Activated CD4-positive, alpha-beta T cell treated with anti-CD3 and anti-CD28 coated beads, Interleukin-2, amount 50 U/mL, for 24 hours (primary cell): ENCODE results near the gene NUMB.

Experiments used
- DNase-seq, 2 donors: peaks; one replicate each; pipeline ENCODE4 v3.0.0-alpha.2; 2020; ENCODE audit warnings: low read depth in 1 of 2, low spot score in 1 of 2

Gene NUMB

DNA sequence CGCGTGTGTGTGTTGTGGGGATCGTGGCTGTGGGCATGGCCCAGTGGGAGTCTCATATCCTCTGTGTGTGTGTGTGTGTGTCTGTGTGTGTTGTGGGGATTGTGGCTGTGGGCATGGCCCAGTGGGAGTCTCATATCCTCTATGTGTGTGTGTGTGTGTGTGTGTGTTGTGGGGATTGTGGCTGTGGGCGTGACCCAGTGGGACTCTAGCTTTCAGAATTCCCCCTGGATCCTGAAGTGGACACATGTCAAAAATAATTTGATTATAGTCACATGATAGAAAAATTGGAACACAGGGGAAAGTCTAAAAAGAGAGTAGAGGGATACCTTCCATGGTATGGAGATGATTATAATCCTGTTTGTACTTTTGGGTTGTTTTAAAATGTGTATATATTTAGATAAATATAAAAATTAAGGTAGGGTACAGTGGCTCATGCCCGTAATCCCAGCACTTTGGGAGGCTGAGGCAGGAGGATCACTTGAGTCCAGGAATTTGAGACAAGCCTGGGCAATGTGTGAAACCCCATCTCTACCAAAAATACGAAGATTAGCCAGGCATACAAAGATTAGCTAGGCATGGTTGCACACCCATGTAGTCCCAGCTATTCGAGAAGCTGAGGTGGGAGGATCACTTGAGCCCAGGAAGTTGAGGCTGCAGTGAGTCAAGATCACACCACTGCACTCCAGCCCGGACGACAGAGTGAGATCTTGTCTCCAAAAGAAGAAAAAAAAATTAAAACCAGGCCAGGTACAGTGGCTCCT is 210.1 kb downstream of the NUMB start:
- no peak for DNase-seq

DNA sequence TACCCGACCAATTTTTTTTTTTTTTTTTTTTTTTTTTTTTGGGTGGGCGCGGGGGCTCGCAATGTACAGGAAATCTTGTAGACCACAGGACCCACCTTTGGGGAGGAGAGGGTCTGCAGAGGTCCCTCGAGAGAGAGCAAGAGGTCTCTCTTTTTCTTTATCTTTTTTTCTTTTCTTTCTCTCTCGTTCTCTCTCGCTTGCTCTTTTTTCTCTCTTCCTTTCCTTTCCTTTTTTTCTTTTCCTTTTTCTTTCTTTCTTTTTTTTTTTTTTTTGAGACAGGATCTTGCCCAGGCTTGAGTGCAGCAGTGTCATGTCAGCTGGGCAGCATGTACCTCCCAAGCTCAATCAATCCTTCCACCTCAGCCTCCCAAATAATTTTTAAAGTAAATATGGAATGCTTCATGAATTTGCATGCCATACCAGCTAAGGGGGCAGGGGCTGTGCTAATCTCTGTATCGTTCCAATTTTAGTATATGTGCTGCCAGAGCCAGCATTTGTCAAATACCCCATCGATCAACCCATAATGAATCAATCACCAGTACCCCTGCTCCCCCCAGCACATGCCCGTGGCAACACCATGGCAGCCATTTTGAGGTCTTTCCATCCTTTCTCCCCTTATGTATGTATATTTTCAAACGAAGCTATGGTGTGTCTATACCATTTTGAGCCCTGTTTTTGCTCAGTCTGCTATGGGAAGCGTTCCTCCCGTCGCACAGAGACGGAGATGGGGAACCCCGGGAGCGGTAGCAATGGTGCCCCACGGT is 211.8 kb downstream of the NUMB start:
- DNase-seq, result no peak

DNA sequence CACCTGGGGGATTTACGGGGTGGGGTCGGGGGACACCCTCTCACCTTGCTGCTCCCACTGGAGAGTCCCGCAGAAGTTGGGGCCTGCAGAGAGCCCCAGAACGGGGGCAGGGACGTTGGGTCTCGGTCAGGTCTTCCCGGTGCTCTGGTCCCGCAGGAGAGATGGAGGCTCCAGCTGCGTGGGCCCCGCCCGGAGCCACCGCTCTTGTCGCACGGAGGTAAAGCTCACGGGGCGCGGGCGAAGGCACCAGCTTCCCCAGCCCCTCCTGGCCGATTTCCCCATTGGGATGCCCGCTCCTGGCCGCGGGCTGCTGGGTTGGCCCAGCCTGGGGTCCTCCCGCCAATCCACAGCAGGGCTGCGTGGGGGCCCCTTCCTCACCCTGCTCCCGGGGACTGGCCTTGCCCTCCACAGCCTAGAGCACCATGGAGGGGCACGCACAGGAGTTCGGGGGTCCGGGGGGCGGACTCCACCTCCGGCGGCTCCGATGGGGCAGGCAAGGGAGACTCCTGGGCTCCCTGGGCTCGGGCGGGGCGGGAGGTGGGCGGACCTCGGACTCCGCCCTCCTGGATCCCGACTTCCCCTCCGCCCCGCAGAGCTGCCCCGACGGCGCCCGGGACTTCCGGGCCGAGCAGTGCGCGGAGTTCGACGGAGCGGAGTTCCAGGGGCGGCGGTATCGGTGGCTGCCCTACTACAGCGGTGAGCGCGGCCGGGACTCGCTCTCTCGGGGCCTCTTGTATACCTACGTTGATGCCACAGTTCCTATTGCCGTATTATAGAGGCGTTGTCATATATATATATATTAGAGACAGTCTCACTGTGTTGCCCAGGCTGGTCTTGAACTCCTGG is 212.6 kb downstream of the NUMB start:
- DNase-seq, result peak in 1 of 2 donors; percentile 30

DNA sequence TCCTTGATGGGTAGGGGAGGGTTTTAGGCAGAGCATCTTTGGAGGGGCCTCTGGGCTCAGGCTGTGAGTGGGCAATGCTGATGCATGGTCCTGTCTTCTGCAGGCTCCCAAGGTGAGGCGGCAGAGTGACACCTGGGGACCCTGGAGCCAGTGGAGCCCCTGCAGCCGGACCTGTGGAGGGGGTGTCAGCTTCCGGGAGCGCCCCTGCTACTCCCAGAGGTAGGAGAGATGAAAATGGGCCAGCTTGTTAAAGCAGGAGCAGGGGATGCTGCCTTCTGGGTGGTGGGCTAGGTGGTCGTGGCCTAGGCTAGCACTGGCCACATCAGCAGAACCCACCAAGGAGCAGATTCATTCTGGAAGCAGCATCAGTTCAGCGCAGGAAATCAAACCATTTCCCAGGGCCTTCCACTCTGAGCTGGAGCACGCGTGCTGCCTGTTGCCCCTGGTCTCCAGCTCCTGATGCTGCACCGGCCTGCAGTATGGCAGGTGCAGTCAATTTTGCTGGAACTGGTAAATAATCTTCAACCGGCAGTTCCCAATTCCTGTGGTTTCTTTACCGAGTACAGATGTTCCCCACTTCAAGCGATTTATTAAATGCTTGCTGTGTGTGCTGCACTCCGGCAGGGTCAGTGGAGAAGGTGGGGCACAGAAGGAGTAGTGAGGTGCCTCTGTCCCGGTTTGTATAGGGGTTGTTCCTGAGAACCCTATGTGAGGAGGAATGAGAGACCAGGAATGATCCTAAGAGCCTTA is 213.6 kb downstream of the NUMB start:
- DNase-seq, result no peak

DNA sequence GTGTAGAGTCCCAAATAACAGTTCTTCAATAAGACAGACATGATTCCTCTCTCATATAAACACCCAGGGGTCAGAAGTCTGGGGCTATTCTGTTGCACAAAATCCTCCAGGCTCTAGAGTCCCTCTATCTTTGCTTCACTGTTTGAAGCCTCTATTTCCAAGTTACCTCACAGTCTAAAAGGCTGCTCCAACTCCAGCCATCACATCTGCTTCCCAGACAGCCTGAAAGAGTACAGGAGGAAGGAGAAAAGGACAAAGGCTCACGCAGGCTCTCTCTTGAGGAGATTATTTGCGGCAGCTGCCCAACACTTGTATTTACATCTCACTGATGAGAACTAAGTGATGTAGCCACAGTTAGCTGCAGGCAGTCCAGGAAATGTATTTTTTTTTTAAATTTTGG is 214.6 kb downstream of the NUMB start:
- no peak for DNase-seq

DNA sequence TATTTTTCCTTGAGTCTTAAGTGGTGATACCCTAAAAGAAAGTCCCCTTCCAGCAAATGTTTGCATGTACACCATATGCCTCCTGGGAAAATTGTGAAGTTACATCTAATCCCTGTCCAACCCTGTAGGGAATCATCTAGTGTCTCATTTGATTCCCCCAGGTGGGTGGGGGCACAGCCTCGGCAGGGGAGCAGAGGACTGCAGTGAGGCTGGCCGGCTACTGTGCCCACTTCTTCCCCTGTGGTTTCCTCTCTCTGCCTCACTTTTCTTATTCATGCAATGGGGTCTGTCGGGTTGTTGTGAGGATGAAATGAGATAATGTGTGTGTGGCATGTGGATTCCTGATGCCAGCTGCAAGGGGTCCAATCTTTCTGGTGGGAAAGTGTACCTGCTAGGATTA is 215.0 kb downstream of the NUMB start:
- DNase-seq, result no peak

DNA sequence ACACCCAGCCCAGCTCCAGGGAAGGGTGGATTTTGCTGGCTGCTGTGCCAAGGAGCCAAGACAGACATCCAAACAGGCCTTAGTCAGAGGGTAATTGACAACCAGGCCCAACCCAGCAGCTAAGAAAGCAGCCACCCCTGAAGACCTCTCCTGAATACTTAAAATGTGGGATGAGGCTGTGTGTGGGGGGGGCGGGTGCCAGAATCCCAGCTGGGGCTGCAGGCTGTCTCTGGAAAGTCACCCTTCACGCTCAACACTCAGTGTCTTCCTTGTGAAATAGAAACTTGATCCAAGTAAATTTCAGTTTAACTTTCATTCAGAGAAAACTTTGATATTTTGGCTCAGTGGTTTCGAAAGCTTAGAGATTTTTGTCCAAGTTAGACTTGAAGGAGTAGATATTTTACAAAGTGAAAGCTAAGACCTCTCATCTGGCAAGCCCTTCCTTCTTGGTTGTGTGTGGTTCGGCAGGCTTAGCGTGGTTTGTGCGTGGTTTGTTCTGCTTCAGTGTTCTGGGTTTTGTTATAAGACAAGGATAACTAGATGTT is 215.9 kb downstream of the NUMB start:
- DNase-seq, result no peak

DNA sequence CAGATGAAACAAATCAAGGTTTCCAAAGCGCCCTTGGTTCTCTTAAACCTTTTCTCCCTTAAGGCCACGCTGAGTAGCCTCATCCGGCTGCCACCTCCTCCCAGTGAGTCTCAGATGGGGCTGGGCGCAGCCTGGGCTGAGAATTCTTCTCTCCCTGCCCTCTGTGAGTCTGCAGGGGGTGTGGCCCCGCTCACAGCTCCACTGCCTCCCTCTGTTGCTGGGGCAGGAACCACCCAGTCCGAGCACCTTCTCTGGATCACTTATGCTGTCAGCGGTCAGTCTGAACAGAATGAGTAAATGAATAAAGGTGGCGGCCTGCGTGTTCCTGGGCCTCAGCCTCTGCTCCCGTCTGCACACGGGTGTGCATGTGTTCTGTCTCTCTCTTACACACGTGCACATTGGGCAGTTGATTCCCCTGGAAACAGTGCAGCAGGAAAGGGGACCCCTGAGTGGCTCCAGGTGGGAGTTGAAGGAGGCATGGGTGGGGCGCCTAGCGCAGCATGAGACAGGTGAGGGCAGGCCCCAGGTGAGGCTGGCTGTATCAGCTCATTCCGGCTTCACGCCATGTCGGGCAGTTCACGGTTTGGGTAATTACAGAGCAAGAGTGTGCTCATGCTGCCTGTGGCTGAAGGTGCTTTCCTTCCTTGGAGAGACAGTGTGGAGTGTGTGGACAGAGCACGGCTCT is 216.7 kb downstream of the NUMB start:
- no peak for DNase-seq

DNA sequence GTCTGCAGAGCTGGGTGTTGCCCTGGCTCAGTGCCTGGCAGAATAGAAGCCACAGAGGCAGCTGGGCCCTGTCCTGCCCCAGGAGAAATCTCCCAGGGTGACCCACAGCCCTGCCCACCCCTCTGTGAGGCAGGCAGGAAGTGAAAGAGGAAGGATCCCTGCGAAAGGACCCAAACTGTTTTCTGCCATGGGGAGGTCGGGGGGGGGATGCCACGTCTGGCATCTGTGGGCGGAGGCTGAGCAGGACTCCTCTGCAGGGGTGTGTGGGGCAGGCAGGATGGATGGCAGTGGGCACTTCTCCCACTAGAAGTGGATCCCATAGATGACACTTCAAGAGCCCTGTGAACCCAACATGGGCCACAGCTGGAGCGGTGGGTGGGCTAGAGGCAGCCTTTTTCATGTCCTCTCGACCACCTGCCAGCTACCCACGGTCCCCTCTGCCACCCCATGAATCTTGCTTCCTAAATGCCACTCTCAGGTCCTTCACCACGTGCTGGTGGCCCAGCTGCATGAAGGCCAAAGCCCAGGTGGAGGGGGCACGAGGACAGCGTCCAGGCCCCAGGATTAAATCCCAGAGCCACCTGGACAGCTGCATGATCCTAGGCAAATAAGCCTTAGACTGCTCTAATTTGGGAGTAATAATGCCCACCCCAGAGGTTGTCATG is 217.4 kb downstream of the NUMB start:
- DNase-seq, result no peak

DNA sequence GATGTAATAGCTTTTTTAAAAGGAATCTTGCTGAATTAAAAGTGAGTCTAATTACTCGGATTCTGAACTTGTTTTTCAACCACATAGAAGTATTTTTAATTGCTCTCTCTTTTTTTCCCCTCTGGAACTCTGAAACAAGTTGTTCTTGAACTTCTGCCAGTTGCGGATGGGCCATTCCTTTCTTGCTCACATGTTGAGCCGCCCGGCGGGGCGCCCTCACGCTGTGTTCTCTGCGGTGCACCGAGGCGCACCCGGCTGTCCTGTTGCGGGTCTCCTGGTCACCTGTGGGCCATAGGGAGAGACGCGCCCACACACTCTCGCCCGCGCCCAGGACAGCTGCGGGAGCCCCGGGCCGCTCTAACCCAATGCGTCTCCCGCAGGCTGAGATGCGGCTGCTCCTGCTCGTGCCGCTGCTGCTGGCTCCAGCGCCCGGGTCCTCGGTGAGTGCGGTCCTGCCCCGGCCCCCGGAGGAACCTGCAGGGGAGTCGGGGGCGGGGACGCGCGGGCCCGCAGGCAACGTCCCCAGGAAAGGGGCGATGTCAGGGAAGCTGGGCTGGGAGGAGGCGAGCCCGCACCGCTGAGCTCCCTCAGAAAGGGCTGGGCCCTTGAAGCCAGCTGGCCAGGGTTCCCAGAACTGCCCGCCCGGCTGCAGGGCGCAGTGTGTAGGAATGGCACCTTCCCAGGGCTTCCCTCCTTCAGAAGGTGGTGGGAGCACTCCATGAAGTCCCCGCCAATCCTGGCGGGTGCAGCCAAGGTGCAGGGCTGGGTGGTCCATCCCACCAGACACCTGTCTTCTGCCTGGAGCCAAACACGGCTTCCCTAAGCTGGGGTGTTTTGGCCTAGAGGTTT is 218.7 kb downstream of the NUMB start:
- no peak for DNase-seq

DNA sequence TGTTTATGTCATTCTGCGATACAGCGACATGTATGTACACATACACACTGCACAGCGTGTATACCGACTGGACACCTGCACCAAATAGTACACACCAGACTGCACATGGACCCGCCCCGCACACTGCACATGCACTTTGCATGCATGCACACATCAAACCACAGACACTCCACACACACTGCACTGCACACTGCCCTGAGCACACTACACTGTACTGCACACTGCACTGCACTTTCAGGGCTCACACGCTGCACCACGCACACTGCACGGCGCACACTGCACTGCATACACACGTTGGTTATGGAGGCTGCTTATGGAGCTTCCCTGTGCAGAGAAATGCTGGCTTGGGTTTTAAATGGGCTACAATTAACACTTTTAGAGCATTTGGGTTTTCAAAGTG is 219.4 kb downstream of the NUMB start:
- no peak for DNase-seq

DNA sequence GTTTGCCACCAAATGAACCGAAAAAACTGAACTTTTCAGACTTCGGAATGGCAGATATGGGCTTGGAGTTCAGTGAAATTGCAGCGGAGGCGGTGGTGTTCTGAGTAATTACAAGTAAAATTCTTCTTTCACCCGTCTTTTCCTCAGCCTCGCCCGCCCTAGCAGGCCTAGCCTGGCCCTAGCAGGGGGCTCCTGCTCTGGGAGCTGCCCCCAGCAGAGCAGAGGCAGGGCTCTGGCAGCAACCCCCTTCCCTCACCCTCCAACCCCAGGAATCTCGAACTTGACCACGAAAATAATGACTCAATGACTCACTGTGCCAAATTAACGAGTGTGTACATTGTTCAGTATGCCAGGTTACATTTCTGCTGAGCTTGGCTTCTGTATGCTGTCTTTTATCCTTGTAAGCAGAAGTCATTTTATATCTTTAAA is 219.9 kb downstream of the NUMB start:
- DNase-seq, result no peak

DNA sequence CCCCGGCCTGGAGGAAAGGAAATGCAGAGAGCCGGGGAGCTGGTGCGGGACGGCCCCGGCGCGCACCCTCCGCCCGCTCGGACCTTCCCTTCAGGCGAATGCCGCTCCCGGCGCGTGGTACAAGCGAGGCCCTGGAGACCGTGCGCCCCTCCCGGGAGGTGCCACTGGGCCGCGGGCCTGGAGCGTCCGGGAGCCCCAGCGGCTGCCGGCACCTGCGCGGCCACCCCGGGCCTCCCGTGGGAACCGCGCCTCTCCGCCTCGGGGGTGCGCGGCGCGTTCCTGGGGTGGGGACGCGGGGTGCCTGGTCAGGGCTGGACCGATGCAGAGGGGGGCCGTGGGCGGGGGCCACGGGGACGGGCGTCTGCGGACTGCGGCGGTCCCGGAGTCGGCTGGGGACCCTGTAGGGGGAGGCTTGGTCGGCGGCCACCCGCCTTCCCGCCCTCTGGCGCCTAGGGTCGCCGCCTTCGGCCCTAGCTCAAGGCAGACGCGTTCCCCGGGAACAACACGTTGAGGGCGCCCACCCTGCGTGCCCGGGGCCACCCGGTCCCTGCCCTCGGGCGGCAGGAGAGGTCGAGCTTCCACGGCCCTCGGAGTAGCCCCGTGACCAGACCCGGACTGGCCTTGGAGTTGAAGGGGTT is 220.4 kb downstream of the NUMB start:
- no peak for DNase-seq

DNA sequence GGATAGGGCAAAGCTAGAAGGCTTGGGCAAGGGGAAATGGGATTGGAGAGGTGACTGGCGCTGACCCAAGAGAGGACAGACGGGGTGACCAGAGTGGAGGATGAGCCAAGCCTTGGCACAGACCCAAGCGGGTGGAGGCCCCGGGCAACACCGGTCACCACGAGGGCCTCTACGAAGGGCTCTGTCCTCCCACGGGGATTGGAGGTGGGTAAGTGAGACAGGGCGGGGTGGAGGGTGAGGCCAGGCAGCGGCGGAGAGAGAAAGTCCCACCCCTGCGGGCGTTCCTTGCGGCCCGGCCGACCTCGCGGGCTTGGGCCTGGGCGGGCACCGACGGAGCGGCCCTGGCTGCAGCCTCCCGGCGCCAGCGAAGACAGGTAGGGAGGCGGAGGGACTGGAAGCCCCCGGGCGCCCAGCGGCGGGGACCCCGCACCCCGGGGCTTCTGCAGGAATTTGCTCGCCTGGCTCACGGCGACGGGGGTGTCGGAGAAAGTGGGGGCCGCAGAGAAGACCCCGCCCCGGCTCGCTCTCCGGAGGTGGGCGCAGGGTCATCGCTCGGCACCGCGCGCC is 221.0 kb downstream of the NUMB start, which contains the start of gene PAPLN:
Gene PAPLN, plus strand, starts transcription at position 288 of the 567 bp plus-strand sequence. CDS start 2,273 bp downstream, outside the sequence.
- no peak for DNase-seq

DNA sequence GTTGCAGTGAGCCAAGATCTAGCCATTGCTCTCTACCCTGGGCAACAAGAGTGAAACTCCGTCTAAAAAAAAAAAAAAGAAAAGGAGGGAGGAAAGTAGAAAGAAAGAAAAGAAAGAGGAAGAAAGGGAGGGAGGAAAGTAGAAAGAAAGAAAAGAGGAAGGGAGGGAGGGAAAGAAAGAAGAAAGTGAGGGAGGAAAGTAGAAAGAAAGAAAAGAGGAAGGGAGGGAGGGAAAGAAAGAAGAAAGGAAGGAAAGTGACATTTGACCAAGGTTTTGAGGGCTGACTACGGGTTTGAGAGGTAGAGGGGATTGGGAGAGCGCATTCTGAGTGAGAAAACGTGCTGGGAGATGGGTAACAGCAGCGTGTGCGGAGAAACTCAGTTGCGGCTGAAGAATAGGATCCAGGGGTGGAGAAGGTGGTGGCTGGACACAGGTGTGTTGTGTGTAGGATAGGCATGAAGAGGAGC is 221.6 kb downstream of the NUMB start:
- DNase-seq, result no peak

DNA sequence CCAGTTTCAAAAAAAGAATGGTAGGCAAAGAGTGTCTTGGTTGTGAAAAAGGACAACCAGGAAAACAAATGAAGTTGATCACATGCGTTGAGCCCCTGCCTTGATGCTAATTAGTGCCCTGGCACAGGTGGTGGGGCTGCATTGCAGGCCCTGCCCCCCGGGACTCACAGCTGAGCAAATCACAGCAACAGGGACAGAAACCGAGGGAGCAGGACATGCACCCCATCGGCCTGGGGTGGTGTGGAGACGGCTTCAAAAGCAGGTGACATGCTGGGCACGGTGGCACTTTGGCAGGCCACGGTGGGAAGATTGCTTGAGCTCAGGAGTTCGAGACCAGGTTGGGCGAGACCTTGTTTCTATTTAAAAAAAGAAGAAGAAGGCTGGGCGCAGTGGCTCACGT is 222.2 kb downstream of the NUMB start:
- DNase-seq, result no peak

DNA sequence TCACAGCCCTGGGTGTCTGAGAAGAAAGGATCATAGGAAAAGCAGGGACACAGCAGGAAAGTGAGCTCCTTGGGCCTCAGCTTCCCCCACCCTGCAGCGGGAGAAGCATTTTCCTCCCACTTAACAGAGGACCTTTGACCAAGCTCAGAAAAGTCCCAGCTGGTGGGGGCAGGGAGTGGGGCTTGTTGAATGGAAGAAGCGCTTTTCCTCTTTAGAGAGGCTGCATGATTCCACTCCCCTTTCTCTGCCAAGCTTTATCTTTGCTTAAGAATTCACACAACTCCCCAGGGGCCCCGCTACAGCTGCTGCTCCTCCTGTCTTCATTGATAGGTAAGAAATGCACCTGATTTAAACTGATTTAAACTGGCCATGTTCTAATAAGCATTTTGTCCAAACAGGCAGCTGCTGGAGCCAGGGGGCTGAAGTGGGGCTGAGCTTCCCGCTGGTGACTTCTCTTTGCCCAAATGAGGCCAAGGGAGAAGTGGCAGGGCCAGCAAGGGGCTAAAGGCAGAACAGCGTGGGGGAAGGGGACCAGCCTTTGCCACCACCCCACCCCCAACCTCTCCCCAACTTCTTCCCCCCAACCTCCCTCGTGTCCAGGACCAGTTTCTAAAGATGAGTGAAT is 222.7 kb downstream of the NUMB start:
- no peak for DNase-seq
